Gastrocnemius medialis (tissue), 4 donors: ENCODE measurements around the gene PAEP. TPM values are rescaled to one million over a fixed set of nuclear protein-coding genes. Genes with fewer than 3 reads are reported as not detected.

Source experiments
- ATAC-seq, 2 donors: fragments of 150-250 bp; one replicate each; pipeline ENCODE4 v1.9.1; 2016
- DNase-seq, 2 donors: peaks; one replicate each; pipeline ENCODE4 v3.0.0-alpha.2; 2019
- H3K27ac ChIP-seq, 4 donors: fragments of 200-600 bp; sonication (generic); 1 replicate in 1 of 4; 2 replicates in 3 of 4; pipeline ENCODE4 v1.5.1; 2016 to 2018; ENCODE audit warnings: mild to moderate bottlenecking in 2 of 4, moderate library complexity in 1 of 4
- H3K27me3 ChIP-seq, 3 donors: fragments of 200-600 bp; sonication (generic) in 2 of 3; 1 replicate in 1 of 3; 2 replicates in 2 of 3; pipeline versions ENCODE4 v1.5.1 to v1.6.0; 2016 to 2019; ENCODE audit warnings: mild to moderate bottlenecking in 1 of 3, moderate library complexity in 1 of 3
- H3K36me3 ChIP-seq, 2 donors: fragments of 200-600 bp; sonication (generic) in 1 of 2; one replicate each; pipeline ENCODE4 v1.5.1; 2017 to 2018
- H3K4me1 ChIP-seq, 2 donors: fragments of 200-600 bp; sonication (generic) in 1 of 2; one replicate each; pipeline ENCODE4 v1.5.1; 2016 to 2017; ENCODE audit warnings: mild to moderate bottlenecking in 2 of 2
- H3K4me3 ChIP-seq, 4 donors: fragments of 200-600 bp; sonication (generic) in 3 of 4; 1 replicate in 1 of 4; 2 replicates in 3 of 4; pipeline ENCODE4 v1.5.1; 2016 to 2019; ENCODE audit warnings: mild to moderate bottlenecking in 2 of 4
- H3K9me3 ChIP-seq, 3 donors: fragments of 200-600 bp; sonication (generic) in 2 of 3; 1 replicate in 1 of 3; 2 replicates in 2 of 3; pipeline ENCODE4 v1.5.1; 2016 to 2019
- POLR2A ChIP-seq, 2 donors: fragments of 450-650 bp; IDR thresholded peaks; one replicate each; pipeline ENCODE4 v1.6.1; 2017; ENCODE audit warnings: antibody characterized with exemption in 2 of 2, mild to moderate bottlenecking in 2 of 2, moderate library complexity in 2 of 2
- in situ Hi-C, 4 donors: fragments of 200-750 bp; cut with MboI; loops; one replicate each; pipeline versions ENCODE4 v1.15.0 to v1.8.0; 2017; ENCODE audit warnings: low sequenced_read_pairs in 4 of 4
- intact Hi-C: fragments of 100-400 bp; cut with DNase I; formaldehyde crosslinking; loops from one replicate; pipeline ENCODE4 v1.15.1; 2023; ENCODE audit warnings: low total_unique reads
- total RNA-seq, 4 donors: library from RNA; depleted of rRNA; stranded (reverse); fragments of >200 nt; gene quantifications; one replicate each; pipeline versions ENCODE4 v1.1.0 to v1.2.3, GENCODE V29; 2016
- TF ChIP-seq, protein P1 (sequence below), 5 experiments: fragments of 450-650 bp in 3 of 5; fragments of 200-600 bp in 2 of 5; sonication (generic) in 2 of 5; IDR thresholded peaks in 4 of 5; conservative IDR thresholded peaks in 1 of 5; 1 replicate in 4 of 5; 2 replicates in 1 of 5; pipeline ENCODE4 v1.5.1; 2016 to 2019; ENCODE audit warnings: antibody characterized with exemption in 5 of 5, mild to moderate bottlenecking in 3 of 5, moderate library complexity in 3 of 5

The PAEP gene
- total RNA-seq, 4 donors from 2014 or later = not detected

- H3K4me1 ChIP-seq = no peaks in the 10 kb centered on the region
- H3K36me3 ChIP-seq = no peaks in the 10 kb centered on the region
- intact Hi-C loops (no loop called here), in situ Hi-C loops (no loop called here)
- no peak overlapping the region for H3K4me3 ChIP-seq
- ATAC-seq (no peak), DNase-seq (no peak)
- H3K9me3 ChIP-seq = no peaks in the 10 kb centered on the region
- no peak for TF ChIP-seq POLR2A (IDR thresholded peaks at IDR 0.05)
- TF ChIP-seq, protein P1, sequence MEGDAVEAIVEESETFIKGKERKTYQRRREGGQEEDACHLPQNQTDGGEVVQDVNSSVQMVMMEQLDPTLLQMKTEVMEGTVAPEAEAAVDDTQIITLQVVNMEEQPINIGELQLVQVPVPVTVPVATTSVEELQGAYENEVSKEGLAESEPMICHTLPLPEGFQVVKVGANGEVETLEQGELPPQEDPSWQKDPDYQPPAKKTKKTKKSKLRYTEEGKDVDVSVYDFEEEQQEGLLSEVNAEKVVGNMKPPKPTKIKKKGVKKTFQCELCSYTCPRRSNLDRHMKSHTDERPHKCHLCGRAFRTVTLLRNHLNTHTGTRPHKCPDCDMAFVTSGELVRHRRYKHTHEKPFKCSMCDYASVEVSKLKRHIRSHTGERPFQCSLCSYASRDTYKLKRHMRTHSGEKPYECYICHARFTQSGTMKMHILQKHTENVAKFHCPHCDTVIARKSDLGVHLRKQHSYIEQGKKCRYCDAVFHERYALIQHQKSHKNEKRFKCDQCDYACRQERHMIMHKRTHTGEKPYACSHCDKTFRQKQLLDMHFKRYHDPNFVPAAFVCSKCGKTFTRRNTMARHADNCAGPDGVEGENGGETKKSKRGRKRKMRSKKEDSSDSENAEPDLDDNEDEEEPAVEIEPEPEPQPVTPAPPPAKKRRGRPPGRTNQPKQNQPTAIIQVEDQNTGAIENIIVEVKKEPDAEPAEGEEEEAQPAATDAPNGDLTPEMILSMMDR (IDR thresholded peaks at IDR 0.05 in 4 of 5, conservative IDR thresholded peaks at IDR 0.05 in 1 of 5) = no peak
- no peak overlapping the region for H3K27ac ChIP-seq
- H3K27me3 ChIP-seq = peaks cover 0 to 8% (median 8%) of the 10 kb centered on the region in 3 donors
Observed at GRCh38 chr9:135573124-135573523, 11.6 kb downstream of the PAEP start.

GRCh38 chr9:135574331-135574730 lies 12.8 kb downstream of the PAEP start:
- Histone ChIP-seq H3K36me3 (no peaks in the 10 kb centered on the region), H3K4me3 (no peak overlapping the region), H3K27ac (no peak overlapping the region), H3K27me3 (peaks cover 3 to 8% (median 3%) of the 10 kb centered on the region in 3 donors), H3K9me3 (no peaks in the 10 kb centered on the region), H3K4me1 (no peaks in the 10 kb centered on the region)
- ATAC-seq (no peak), DNase-seq (no peak)
- intact Hi-C loops = no loop called here
- in situ Hi-C loops = no loop called here
- TF ChIP-seq POLR2A (IDR thresholded peaks at IDR 0.05) = no peak
- TF ChIP-seq, protein P1 (IDR thresholded peaks at IDR 0.05 in 4 of 5, conservative IDR thresholded peaks at IDR 0.05 in 1 of 5) = no peak

GRCh38 chr9:135574943-135575342 lies 13.4 kb downstream of the PAEP start:
- in situ Hi-C loops (no loop called here), intact Hi-C loops (no loop called here)
- Histone ChIP-seq H3K4me3 (no peak overlapping the region), H3K36me3 (no peaks in the 10 kb centered on the region), H3K27me3 (peaks cover 3 to 13% (median 9%) of the 10 kb centered on the region in 3 donors), H3K27ac (no peak overlapping the region), H3K4me1 (no peaks in the 10 kb centered on the region), H3K9me3 (no peaks in the 10 kb centered on the region)
- DNase-seq (no peak), ATAC-seq (no peak)
- no peak for TF ChIP-seq POLR2A (IDR thresholded peaks at IDR 0.05)
- TF ChIP-seq, protein P1 (IDR thresholded peaks at IDR 0.05 in 4 of 5, conservative IDR thresholded peaks at IDR 0.05 in 1 of 5) = no peak

- Histone ChIP-seq H3K4me3 (no peak overlapping the region), H3K27me3 (peaks cover 6 to 15% (median 10%) of the 10 kb centered on the region in 3 donors), H3K36me3 (no peaks in the 10 kb centered on the region), H3K27ac (no peak overlapping the region), H3K4me1 (no peaks in the 10 kb centered on the region), H3K9me3 (no peaks in the 10 kb centered on the region)
- in situ Hi-C loops (no loop called here), intact Hi-C loops (no loop called here)
- no peak for DNase-seq
- no peak for ATAC-seq
- TF ChIP-seq, protein P1 (IDR thresholded peaks at IDR 0.05 in 4 of 5, conservative IDR thresholded peaks at IDR 0.05 in 1 of 5) = no peak
- no peak for TF ChIP-seq POLR2A (IDR thresholded peaks at IDR 0.05)
Observed at GRCh38 chr9:135575995-135576631, 14.6 kb downstream of the PAEP start.

DNA sequence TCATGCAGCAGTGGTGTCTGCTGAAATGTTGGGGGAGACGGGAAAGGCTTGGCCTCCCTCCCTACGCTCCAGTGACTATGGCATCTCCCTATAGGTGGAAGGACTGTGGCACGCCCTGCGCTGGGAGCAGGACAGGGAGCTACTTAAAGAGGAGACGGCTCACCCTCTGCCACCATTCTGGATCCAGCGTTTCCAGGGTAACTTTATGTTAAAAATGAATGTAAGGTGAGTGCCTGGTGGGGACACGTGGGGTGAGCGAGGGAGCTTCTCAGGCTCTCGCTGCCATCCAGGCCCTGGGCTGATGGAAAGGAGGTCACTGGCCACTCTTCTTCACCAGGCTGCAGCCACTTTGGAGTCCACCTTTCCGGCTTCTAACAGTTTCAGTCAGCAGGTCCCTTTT lies 15.7 kb downstream of the PAEP start:
- intact Hi-C loops = no loop called here
- peaks cover 6 to 14% (median 10%) of the 10 kb centered on the region in 3 donors for H3K27me3 ChIP-seq
- no peak for TF ChIP-seq POLR2A (IDR thresholded peaks at IDR 0.05)
- TF ChIP-seq, protein P1 (IDR thresholded peaks at IDR 0.05 in 4 of 5, conservative IDR thresholded peaks at IDR 0.05 in 1 of 5) = no peak
- no peak for ATAC-seq
- in situ Hi-C loops = no loop called here
- H3K9me3 ChIP-seq = no peaks in the 10 kb centered on the region
- H3K27ac ChIP-seq = no peak overlapping the region
- H3K36me3 ChIP-seq = no peaks in the 10 kb centered on the region
- DNase-seq = no peak
- no peak overlapping the region for H3K4me3 ChIP-seq
- H3K4me1 ChIP-seq = no peaks in the 10 kb centered on the region
